HG02943 (cell line): ENCODE data around the gene RNF150.

ENCODE experiments used
- ATAC-seq: cut with Tn5 transposase; IDR thresholded peaks from one replicate; pipeline ENCODE4 v1.9.1; 2021; ENCODE audit warnings: mild to moderate bottlenecking, low read depth, moderate library complexity; ENCODE audit not compliant: unreplicated experiment

Gene RNF150

DNA sequence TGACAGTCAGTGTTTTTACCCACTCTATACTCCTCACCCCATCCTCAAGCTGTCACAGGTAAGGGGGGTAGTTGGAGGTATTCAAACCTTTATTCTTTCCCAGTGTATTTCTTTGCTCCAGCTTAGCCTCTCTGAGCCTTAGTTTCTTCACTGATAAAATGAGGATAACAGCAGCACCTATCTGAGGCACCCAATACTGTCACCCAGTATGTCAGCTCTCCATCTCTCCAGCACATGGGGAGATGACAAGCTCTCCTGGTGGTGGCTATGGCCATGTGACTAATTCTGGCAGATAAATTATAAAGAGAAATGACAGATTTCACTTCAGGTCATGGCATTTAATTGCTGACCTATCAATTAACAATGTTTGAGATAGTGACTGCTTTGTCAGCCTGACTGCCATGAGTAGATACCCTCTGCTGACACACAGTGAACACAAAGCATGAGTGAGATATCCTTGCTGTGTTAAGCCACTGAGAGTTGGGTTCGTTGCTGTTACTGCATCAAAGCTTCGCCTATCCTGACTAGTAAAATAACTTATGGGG, 200.7 kb downstream of the RNF150 start:
- ATAC-seq = no peak

DNA sequence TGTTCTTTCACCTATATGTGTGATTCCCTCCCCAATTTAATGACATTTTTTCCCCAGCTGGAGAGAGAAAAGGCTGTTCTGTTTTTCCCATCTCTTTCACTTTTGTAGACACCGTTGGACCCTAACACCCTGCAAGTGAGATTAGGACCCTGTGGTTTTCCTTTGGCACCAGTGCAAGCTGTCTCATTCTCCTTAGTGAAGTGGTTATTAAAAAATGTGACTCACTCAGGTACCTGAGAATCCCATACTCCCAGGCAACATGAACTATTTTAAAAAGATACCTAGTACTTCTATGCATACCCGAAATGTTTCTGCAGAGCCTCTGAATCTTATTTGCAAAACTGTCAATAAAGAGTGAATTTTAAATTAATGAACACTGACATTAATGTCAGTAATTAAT, 201.4 kb downstream of the RNF150 start:
- ATAC-seq = no peak

DNA sequence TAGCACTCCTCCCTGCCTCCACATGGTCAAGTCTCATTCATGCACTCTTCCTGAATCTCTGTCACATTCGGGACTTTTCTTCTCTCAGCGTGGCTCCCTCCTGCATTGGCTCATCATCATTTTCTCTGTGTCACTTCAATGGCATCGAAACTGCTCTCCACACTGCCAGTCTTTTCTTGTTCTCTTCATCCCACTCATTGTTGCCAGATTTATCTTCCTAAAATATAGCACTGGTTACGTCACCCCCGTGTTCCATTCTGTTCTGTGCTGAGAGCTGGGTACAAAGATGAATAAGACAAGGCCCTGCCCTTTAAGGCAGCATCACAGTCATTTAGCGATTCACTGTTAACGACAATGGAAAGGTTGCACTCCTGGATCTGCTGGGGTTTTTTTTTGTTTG, 202.7 kb downstream of the RNF150 start:
- no peak for ATAC-seq

DNA sequence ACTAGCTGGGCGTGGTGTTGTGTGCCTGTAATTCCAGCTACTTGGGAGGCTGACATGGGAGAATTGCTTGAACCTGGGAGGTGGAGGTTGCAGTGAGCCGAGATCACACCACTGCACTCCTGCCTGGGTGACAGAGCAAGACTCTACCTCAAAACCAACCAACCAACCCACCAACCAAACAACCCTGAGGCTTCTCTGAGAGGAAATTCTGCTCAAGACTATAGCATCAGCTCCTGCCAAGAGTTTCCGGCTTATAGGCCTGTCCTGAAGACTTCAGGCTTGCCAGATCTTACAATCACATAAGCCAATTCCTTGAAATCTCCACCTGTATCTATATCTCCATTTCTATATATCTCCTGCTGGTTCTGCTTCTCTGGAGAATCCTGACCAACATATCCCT, 203.3 kb downstream of the RNF150 start:
- no peak for ATAC-seq

DNA sequence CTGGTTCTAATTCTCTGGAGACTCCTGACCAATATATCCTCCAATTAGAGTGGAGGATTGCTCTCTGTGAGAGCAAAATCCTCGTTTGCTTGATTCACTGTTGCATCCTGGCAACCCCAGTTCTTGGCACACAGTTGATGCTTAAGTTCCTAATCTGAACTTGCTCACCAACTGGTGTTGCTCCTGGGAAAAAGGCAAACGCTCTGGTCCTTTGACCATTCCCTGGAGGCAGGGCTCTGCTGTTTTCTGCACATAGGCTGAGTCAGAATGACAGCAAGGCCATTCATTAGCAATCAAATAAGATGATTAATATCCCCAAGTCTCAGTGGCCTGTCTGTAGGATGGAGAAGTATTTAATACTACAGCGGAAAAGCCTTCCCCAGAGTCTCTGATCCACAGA, 204.4 kb downstream of the RNF150 start:
- ATAC-seq = no peak

DNA sequence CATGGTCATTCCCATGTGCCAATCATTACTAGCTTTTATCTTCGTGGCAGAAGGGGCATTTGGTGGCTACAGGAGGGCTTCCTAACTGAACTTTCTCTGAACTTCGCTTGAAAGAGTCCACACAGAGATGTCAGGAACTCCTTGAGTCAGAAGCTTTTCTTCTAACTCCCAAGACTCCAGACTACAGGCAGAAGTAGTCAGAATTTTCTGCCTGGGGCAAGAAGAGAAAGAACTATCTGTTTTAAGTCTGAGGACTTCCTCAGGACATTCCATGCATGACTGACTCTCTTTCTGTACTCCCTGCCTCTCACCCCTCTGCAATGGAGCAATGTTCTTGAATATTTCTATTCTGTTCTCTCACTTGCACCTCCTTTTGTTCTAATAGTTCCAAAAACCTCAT, 206.6 kb downstream of the RNF150 start:
- ATAC-seq = no peak

DNA sequence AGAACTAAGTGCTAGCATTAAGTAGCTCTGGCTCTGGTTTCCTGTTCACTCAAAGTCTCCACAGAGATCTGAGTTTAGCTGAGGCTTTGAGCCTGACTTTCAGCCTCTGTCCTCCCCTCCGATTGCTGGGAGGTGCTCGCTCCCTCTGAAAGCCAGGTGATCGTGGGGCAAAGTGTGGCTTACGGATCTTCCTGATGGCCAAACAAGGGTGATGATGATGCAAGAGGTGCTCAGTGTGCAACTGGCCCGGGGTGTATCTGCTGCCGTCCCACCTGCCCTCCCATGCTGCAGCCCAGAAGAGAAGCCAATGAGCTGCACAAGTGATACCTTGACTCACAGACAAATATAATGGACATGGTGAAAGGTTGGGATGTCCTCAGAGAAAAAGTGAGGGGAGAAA, 207.9 kb downstream of the RNF150 start:
- no peak for ATAC-seq

DNA sequence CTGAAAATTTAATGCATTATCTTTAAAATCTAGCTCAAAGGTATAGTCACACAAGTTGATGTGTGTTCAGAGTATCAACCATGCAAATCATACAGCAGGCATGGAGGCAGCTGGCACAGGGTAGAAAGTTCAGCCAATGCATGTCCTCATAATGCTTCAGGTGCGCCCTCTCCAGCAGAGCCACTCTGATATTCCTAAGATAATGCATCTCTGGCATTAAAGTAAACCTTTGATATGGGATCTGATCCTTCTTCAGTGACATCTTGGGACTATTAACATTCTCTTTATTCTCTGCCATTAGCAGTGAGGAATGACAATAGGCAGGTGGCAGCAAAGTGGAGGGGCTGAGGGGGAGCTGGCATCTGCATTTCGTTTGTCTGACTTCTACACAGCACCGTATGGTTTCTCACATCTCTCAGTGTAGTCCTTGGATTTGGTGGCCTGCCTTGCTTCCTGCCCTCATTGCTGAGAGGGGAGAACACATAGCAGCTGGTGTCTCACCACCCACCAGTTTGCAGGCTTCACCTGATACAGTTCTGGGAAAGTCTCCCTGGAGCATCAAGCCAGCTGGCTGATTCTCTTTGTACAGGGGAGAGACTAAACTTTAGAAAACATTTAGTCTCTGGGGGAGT, 208.4 kb downstream of the RNF150 start:
- no peak for ATAC-seq

DNA sequence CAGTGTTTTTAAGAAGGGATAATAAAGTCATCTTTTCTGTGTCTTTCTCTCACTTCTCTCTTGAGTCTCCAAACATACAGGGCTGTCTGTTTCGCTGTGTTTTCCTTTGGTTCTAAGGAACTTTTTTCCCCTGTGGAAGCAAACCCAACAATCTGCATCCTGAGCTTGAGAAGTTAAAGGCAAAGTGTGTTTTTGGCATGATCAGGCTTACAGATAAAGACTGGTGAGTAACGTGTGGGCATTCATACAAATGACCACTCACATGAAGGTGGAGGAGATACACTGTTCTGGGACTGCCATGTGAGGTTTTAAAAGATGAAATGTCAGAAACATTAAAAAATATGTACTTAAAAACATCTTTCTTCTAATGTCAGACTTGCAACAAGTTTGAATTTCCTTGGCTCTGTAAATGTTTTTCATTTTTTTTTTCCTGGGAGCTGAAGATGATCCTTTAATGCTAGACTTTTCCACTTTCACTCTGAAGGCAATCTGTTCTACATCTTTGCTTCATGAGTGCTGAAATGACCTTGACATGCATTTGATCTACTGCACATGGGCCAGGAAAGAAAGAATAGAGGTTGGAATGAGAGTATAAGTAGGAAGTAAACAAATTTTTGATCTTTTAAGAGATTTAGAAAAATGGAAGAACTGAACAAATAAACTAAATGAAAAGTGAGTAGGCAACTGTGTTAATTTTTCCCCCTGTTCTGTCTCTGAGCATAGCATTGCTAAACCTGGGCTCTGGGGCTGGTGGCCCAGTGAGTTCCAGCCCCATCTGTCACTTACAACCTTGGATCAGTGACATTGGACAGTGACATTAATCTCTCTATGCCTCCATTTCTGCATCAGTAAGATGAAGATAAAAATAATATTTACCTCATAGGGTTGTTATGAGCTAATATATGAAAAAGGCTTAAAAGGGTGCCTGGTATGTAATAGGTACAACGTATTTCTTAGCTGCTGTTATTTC, 226.0 kb downstream of the RNF150 start:
- no peak for ATAC-seq

DNA sequence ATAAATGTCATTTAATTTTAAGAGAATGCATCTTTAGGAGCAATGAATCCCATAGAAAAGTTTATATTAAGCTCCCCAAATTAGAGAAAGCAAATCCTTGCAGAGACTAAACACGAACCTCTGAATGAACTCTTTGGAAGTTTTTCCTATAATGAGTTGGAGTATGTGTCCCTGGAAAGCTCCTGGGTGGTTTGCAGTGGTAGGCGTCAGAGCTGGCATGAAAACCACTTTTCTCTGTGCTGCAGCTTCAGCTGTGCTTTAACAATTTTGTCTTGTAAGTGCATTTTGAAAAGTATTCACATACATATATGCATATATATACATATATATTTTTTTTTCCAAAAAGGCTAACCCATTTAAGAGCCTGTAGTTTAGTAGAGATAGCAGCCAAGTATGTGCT, 228.4 kb downstream of the RNF150 start:
- ATAC-seq = no peak

DNA sequence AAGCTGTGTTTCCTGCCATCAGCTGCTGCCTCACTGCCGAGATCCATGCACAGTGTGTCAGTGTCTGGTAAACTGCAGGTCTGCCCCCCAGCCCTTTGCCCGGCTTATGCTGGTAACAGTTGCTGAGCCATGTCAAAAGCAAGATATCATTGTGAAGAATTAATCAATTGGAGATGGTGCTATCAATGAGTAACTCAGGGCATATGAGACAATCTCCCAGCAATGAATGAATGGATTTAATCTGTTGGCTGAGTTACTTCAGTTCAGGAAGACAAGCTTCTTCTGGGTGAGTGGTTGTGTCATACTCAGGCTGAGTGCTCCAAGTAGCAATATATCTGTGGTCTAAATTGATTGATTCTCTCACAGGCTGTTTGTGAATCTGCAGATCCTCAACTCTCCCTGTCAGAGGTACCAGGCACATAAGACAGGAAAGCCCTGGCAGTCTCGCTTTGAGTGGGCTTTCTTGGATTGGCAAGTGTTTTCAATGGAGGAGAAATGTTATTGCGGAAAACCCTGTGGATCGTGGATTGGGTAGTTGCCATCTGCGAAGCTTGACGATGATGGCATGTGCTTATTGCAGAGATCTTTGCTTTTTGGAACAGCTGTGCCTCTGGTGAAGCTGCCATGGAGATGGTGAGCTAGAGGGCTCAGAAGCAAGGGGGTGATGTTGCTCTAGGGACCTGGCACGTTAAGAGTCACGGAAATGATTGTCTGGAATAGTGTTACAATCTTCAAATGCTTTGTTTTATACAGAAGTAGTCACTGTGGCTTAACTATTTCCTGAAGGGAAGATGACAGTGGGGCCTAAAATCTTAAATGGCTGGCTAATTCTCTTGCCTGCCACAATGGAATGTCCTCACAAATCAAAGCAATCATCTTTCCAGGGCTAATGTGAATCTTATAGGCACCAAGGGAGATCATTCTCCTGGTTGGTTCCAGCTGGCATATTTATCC, 229.5 kb downstream of the RNF150 start:
- ATAC-seq = no peak

DNA sequence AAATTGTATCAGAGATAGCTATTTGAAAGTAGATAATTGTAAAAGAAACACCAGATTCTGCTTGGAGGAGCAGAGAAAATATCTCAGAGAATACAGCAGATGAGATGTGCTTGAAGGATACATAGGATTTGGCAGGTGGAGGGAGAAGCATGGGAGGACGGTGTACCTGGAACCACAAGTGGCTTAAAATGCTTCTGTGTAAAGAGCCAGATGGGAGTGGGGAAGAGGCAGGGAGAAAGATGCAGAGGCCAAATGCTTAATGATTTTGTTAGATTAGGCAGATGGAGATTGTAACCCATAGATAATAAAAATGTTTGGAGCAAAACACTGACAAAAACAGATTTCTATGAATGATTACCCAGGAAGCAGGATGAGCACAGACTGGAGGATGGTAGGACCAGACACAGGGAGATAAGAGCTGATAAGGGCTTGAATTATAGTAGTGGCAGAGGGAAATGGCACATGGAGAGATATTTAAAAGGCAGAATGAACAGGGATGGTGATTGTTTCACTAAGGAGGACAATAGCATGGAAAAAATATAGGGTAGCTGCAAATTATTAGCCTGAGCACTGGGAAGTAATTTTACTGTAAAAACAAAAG, 231.4 kb downstream of the RNF150 start:
- no peak for ATAC-seq

DNA sequence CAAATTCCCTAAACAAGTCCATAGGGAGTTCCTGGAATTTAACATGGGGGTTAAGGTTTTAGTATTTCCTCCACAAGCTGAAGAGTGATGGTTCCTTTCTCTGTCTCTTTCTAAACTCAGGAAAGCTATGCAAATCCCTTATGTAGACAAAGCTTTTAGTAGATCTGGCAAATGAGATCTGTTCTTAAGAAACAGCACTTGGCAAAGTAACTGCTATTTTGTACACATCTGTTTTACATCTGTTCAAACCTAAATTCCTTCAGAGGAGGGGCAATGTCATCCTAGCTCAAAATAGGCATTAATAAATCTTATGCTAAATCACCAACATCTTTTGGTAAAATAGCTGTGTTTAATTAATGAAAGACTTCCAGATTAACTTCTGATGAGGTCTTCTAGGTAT, 239.3 kb downstream of the RNF150 start:
- ATAC-seq = no peak

DNA sequence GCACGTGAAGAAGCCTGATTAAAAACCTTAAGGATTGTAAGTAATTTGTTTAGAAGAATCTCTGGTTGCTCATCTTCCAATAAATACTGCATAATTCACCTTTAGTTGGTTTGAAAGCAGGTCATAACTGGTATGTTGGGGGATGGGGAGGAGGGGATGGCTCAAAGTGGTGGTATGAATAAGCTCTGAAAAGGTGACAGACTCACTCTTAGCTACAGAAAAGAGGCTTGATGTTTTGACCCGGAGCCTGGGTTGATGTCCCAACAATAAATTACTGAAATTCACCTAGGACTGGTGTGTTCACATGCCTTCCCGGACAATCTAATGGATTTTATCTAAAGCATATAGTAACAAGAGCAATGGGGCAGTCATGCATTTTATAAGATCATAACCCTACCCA, 245.2 kb downstream of the RNF150 start:
- ATAC-seq = no peak

DNA sequence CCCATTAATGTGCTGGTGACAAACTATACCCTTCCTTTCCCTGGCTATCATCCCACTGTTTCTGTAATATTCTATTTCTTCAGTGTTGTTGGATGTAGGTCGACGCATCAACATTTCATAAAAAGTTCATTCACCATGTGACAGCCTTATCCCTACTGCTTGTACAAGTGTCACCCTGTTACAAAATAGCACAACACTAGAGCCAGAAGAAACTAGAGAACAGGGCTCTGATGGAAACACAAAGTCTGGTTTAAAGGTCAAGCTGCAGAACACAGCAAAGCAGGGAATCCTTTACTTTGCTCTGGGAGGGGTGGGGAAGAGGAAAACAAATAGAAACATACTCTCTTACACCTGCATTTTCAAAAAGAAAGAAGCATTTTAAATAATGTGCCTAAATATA, 245.8 kb downstream of the RNF150 start:
- ATAC-seq = no peak

DNA sequence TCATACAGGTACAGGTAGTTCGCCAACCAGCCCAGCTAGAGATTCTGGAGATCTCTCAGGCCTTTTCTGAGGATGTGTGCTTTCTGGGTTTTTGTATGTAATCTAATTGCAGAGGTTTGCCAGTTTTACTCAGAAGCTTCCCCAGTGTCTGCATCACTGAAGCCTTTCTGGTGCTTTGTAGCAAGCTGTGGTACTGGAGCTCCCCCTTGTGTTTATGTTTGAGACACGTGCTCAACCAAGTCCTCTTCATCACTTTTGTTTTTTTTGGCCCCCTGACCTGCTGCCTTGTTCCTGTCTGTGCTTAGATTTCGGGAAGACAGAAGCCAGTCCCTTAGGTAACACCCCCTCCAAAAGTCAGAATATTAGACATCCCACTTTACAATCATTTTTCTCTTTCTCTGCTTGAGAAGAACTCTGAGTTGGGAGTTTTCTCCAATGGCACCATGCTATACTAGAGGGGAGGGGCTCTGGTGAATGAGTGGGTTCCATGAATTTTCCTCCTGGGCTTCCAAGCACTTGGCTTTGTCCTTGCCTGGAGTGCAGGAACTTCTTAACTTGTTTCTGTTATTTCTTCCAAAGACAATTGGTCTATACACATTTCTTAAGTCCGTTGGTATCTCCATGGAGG, 248.7 kb downstream of the RNF150 start:
- no peak for ATAC-seq

DNA sequence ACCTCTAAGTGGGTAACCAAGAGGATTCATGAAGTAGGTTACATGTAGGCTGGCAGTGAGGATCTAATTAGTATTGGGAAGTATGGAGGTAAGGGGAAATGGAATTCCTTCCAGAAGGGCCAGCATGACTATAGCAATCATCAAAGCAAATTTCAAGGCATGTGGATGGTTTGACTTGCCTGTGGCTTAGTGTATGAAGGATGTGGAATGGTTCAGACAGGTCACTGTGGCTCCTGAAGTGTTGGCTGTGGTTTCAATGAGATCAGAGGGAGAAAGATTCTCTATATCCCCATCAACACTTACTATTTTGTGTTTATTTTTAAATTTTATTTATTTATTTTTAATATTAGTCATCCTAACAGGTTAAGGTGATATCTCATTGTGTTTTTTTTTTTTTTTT, 255.5 kb downstream of the RNF150 start:
- ATAC-seq = no peak

DNA sequence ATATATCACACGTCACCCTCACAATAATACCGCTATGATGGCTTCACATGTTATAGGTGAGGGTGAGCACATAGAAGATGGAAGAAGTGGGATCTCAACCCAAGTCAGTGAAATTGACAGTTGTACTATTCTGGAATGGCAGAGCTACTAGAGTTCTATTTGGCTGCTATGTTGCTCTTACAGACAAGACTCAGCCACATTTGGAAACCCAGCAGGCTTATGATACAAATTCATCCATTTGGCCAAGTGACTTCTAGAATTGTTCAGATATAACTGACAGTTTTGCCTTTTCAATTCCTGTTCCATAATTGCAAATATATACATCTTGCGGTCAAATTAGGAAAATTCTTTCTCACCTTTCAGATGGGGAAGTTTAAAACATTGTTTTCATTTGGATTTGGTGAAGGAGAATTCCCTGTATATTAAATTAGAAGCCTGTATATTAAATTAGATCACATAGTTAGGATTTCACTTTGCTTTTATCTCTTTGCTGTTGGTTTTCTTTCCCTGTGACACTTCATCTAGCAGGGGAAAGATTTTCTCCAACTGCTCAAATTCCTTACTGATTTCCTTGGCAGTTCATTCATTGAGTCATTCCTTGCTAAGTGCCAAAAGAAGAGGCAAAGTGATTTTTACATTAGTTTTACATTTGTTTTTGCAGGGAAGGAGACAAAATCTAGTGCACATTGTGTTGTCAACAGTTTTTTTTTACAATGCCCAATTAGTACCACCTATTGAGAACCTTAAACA, 256.5 kb downstream of the RNF150 start:
- no peak for ATAC-seq
